IMR-90 (cell line): Measurements from ENCODE around the gene ULK2. TPM values are rescaled to one million over a fixed set of nuclear protein-coding genes. Genes with fewer than 3 reads are reported as not detected.

Experiments
- ATAC-seq: fragments of 200-7000 bp; cut with Tn5 transposase; 2 replicates; pipeline ENCODE4 v1.9.1; 2020; ENCODE audit warnings: low read depth, mild to moderate bottlenecking, moderate library complexity
- BruUV-seq: library from RNA; stranded (reverse); fragments of 400-500 nt; replicated peaks from 2 replicates; lab custom pipeline; 2021; lab: Mats Ljungman, UMichigan
- CTCF ChIA-PET: fragments of 300-600 bp; formaldehyde crosslinking; extraction: SDS; loops from one replicate; lab custom pipeline; 2021; ENCODE audit warnings: antibody characterized with exemption; lab: Yijun Ruan, JAX
- POLR2A ChIA-PET: fragments of 300-600 bp; sonication (Branson Sonifier 250); formaldehyde crosslinking; loops from one replicate; lab custom pipeline; 2022; ENCODE audit warnings: antibody characterized with exemption; ENCODE audit not compliant: unreplicated experiment; lab: Charles Lee
- DNase-seq: peaks from one replicate; pipeline ENCODE4 v3.0.0; 2013
- H2AFZ ChIP-seq: replicated peaks from 2 replicates; pipeline ENCODE3; 2013; ENCODE audit warnings: low read length, mild to moderate bottlenecking; ENCODE audit not compliant: poor library complexity
- H2AK5ac ChIP-seq: 2 replicates; pipeline ENCODE4 v1.6.1; 2013; ENCODE audit warnings: low read depth, low read length, inconsistent platforms
- H2AK9ac ChIP-seq: replicated peaks from 2 replicates; pipeline ENCODE3; 2013; ENCODE audit warnings: mild to moderate bottlenecking, low read depth, low read length, moderate library complexity; ENCODE audit not compliant: poor library complexity
- H2BK120ac ChIP-seq: 2 replicates; pipeline ENCODE4 v1.6.1; 2013; ENCODE audit warnings: low read depth, low read length, inconsistent platforms
- H2BK15ac ChIP-seq: 3 replicates; pipeline ENCODE4 v1.6.1; 2013; ENCODE audit warnings: low read depth, low read length, inconsistent platforms
- H2BK20ac ChIP-seq: 2 replicates; pipeline ENCODE4 v1.6.1; 2013; ENCODE audit warnings: low read depth, mild to moderate bottlenecking, inconsistent platforms, low read length, moderate library complexity
- H2BK5ac ChIP-seq: 2 replicates; pipeline ENCODE4 v1.6.1; 2013; ENCODE audit warnings: mild to moderate bottlenecking, low read depth, low read length, inconsistent platforms; ENCODE audit not compliant: poor library complexity, severe bottlenecking
- H3K14ac ChIP-seq: replicated peaks from 2 replicates; pipeline ENCODE4 v1.6.1; 2013; ENCODE audit warnings: low read depth, low read length, inconsistent platforms
- H3K18ac ChIP-seq: 2 replicates; pipeline ENCODE4 v1.6.1; 2013; ENCODE audit warnings: low read depth, low read length, control low read depth
- H3K23ac ChIP-seq: 2 replicates; pipeline ENCODE4 v1.6.1; 2013; ENCODE audit warnings: low read depth, low read length, inconsistent platforms
- H3K27ac ChIP-seq: 2 replicates; pipeline ENCODE4 v1.5.1; 2013; ENCODE audit warnings: mild to moderate bottlenecking, control low read depth, low read length; ENCODE audit not compliant: insufficient read depth
- H3K27me3 ChIP-seq: 2 replicates; pipeline ENCODE4 v1.6.1; 2013; ENCODE audit warnings: low read length; ENCODE audit not compliant: control insufficient read depth, insufficient read depth
- H3K36me3 ChIP-seq: 2 replicates; pipeline ENCODE4 v1.6.1; 2013; ENCODE audit warnings: low read length, mixed read lengths; ENCODE audit not compliant: control insufficient read depth, insufficient read depth
- H3K4ac ChIP-seq: 2 replicates; pipeline ENCODE4 v1.6.1; 2013; ENCODE audit warnings: low read depth, low read length, inconsistent platforms
- H3K4me1 ChIP-seq: 2 replicates; pipeline ENCODE4 v1.6.1; 2013; ENCODE audit warnings: low read length, mixed read lengths; ENCODE audit not compliant: control insufficient read depth, insufficient read depth
- H3K4me2 ChIP-seq: 2 replicates; pipeline ENCODE4 v1.6.1; 2013; ENCODE audit warnings: low read depth, mild to moderate bottlenecking, control low read depth, low read length, moderate library complexity
- H3K4me3 ChIP-seq: 2 replicates; pipeline ENCODE4 v1.5.1; 2013; ENCODE audit warnings: low read depth, mild to moderate bottlenecking, control low read depth, low read length, moderate library complexity; ENCODE audit not compliant: insufficient read depth
- H3K56ac ChIP-seq: 2 replicates; pipeline ENCODE4 v1.6.1; 2013; ENCODE audit warnings: low read length, inconsistent platforms; ENCODE audit not compliant: insufficient read depth; ENCODE audit errors: extremely low read depth
- H3K79me1 ChIP-seq, 2 experiments: 2 replicates each; pipeline ENCODE4 v1.6.1; 2013; ENCODE audit warnings: low read length in 2 of 2, inconsistent platforms in 1 of 2, low read depth in 1 of 2
- H3K9ac ChIP-seq: 2 replicates; pipeline ENCODE4 v1.6.1; 2013; ENCODE audit warnings: low read depth, low read length, control low read depth
- H3K9me1 ChIP-seq: 2 replicates; pipeline ENCODE4 v1.6.1; 2013; ENCODE audit warnings: low read length, inconsistent platforms; ENCODE audit not compliant: insufficient read depth
- H3K9me3 ChIP-seq: 2 replicates; pipeline ENCODE4 v1.6.1; 2013; ENCODE audit warnings: low read length; ENCODE audit not compliant: control insufficient read depth, insufficient read depth
- H4K20me1 ChIP-seq: 2 replicates; pipeline ENCODE4 v1.6.1; 2013; ENCODE audit warnings: low read length, inconsistent platforms; ENCODE audit not compliant: insufficient read depth
- H4K5ac ChIP-seq: 2 replicates; pipeline ENCODE4 v1.6.1; 2013; ENCODE audit warnings: mild to moderate bottlenecking, low read depth, low read length, control low read depth
- H4K8ac ChIP-seq, 2 experiments: 2 replicates each; pipeline ENCODE4 v1.6.1; 2013; ENCODE audit warnings: low read depth in 2 of 2, low read length in 2 of 2, control low read depth in 1 of 2, inconsistent platforms in 1 of 2
- H4K91ac ChIP-seq: 2 replicates; pipeline ENCODE4 v1.6.1; 2013; ENCODE audit warnings: low read depth, low read length, inconsistent platforms; ENCODE audit not compliant: insufficient read depth
- CEBPB ChIP-seq: IDR thresholded peaks from 2 replicates; pipeline ENCODE4 v1.6.1; 2012; ENCODE audit warnings: low read depth, low read length, improper control_type of control experiment
- CHD1 ChIP-seq: IDR thresholded peaks from 2 replicates; pipeline ENCODE4 v1.6.1; 2012; ENCODE audit warnings: low read depth, low read length, improper control_type of control experiment
- FOS ChIP-seq: fragments of 150-350 bp; IDR thresholded peaks from 2 replicates; pipeline ENCODE4 v1.6.1; 2016; ENCODE audit warnings: low read depth, low read length
- MAFK ChIP-seq: IDR thresholded peaks from 2 replicates; pipeline ENCODE4 v1.6.1; 2012; ENCODE audit warnings: low read depth, low read length, improper control_type of control experiment
- MAZ ChIP-seq: IDR thresholded peaks from 2 replicates; pipeline ENCODE4 v1.6.1; 2012; ENCODE audit warnings: low read depth, mild to moderate bottlenecking, low read length, improper control_type of control experiment, moderate library complexity, borderline replicate concordance
- MXI1 ChIP-seq: IDR thresholded peaks from 2 replicates; pipeline ENCODE4 v1.6.1; 2012; ENCODE audit warnings: low read depth, mild to moderate bottlenecking, low read length, moderate library complexity, borderline replicate concordance
- NFE2L2 ChIP-seq: fragments of 150-350 bp; IDR thresholded peaks from 2 replicates; pipeline ENCODE4 v1.6.1; 2016; ENCODE audit warnings: low read depth, mild to moderate bottlenecking, low read length
- POLR2A ChIP-seq: IDR thresholded peaks from 2 replicates; pipeline ENCODE4 v1.6.1; 2012; ENCODE audit warnings: mild to moderate bottlenecking, low read depth, low read length
- RAD21 ChIP-seq: IDR thresholded peaks from 2 replicates; pipeline ENCODE4 v1.6.1; 2012; ENCODE audit warnings: low read length, improper control_type of control experiment
- RCOR1 ChIP-seq: IDR thresholded peaks from 2 replicates; pipeline ENCODE4 v1.6.1; 2012; ENCODE audit warnings: mild to moderate bottlenecking, low read length, improper control_type of control experiment; ENCODE audit not compliant: insufficient replicate concordance
- SMC3 ChIP-seq: fragments of 150-350 bp; IDR thresholded peaks from 2 replicates; pipeline ENCODE4 v1.6.1; 2016; ENCODE audit warnings: low read depth, mild to moderate bottlenecking, antibody characterized with exemption, low read length, moderate library complexity
- WGBS, 2 experiments: methylation state at CpG; one replicate each; pipeline versions ENCODE4 v1.1.5 to v1.1.7; 2013; ENCODE audit warnings: missing lambda C conversion rate in 2 of 2; ENCODE audit not compliant: insufficient read length in 1 of 2; ENCODE audit errors: extremely low coverage in 2 of 2; 5-methylcytosine and 5-hydroxymethylcytosine counted together
- dilution Hi-C: fragments of 300-500 bp; cut with HindIII; formaldehyde crosslinking; loops from one replicate; pipeline ENCODE4 v1.14.3; 2018; ENCODE audit warnings: low sequenced_read_pairs; ENCODE audit not compliant: unreplicated experiment
- in situ Hi-C: fragments of 300-500 bp; cut with MboI; formaldehyde crosslinking; loops from 3 replicates; pipeline ENCODE4 v1.14.3; 2019; ENCODE audit warnings: low sequenced_read_pairs, inconsistent platforms, mixed read lengths
- intact Hi-C: fragments of 100-400 bp; cut with micrococcal nuclease; formaldehyde crosslinking; loops from 2 replicates; pipeline ENCODE4 v1.10.0; 2022
- polyA plus RNA-seq, 3 experiments: library from polyadenylated mRNA; depleted of rRNA; stranded (reverse); fragments of >200 nt; gene quantifications; 2 replicates each; pipeline ENCODE4 v1.2.3, GENCODE V29; 2012; ENCODE audit warnings: low replicate concordance in 1 of 3
- total RNA-seq: library from RNA; depleted of rRNA; stranded (reverse); fragments of >200 nt; gene quantifications from 2 replicates; pipeline ENCODE4 v1.2.3, GENCODE V29; 2012
- TF ChIP-seq, protein P1 (sequence below): fragments of 150-350 bp; IDR thresholded peaks from 2 replicates; pipeline ENCODE4 v1.6.1; 2016; ENCODE audit warnings: low read depth, mild to moderate bottlenecking, low read length, moderate library complexity, borderline replicate concordance
- TF ChIP-seq, protein P2 (sequence below): fragments of 150-350 bp; IDR thresholded peaks from 2 replicates; pipeline ENCODE4 v1.6.1; 2017; ENCODE audit warnings: mild to moderate bottlenecking, antibody characterized with exemption, low read length, low read depth
- TF ChIP-seq, protein P3 (sequence below): conservative IDR thresholded peaks from 2 replicates; pipeline ENCODE4 v1.5.1; 2012; ENCODE audit warnings: mild to moderate bottlenecking, low read depth, low read length, improper control_type of control experiment

ULK2 gene
- total and polyA plus RNA-seq, 2 of the 4 experiments (the other 2 are of a cell fraction) = 8.9 to 10.8 TPM

GRCh38 chr17:19755392-19755791, 112.3 kb downstream of the ULK2 start:
- Histone ChIP-seq H4K91ac (no peak overlapping the region), H3K14ac (no peak overlapping the region), H3K18ac (no peak overlapping the region), H4K5ac (no peak overlapping the region), H3K27me3 (peaks cover 37% of the 10 kb centered on the region), H3K9ac (no peak overlapping the region), H3K27ac (no peak overlapping the region), H2AFZ (no peak overlapping the region), H2BK20ac (no peak overlapping the region), H2BK15ac (no peak overlapping the region), H2BK5ac (no peak overlapping the region), H2AK5ac (no peak overlapping the region), H3K56ac (no peak overlapping the region), H3K36me3 (no peaks in the 10 kb centered on the region), H3K4ac (no peak overlapping the region), H4K8ac (no peak overlapping the region), H3K9me3 (no peaks in the 10 kb centered on the region), H3K9me1 (0 out of 2 replicates have a peak, but pooled peaks cover 4% of the 10 kb centered on the region), H3K4me2 (no peak overlapping the region), H4K20me1 (no peaks in the 10 kb centered on the region; the same call in 1 of the 2 replicates), H2AK9ac (no peak overlapping the region), H2BK120ac (no peak overlapping the region), H3K79me1 (no peaks in the 10 kb centered on the region), H3K4me1 (peaks cover 4% of the 10 kb centered on the region), H3K23ac (no peak overlapping the region), H3K4me3 (no peak overlapping the region)
- intact Hi-C loops (no loop called here), in situ Hi-C loops (no loop called here), dilution Hi-C loops (no loop called here)
- ChIA-PET CTCF (interaction anchor here (0.9 kb wide), 1 partner anchor 106 kb away, joined by 3 read pairs; no protein-coding TSS in a partner anchor), POLR2A (no interaction called here)
- DNase-seq = no peak
- no peak for ATAC-seq
- BruUV-seq = no TSS peak
- TF ChIP-seq RAD21 (no peak), POLR2A (no peak), RCOR1 (no peak), MXI1 (no peak), SMC3 (no peak), FOS (no peak), NFE2L2 (no peak), CHD1 (no peak), MAFK (no peak), MAZ (no peak), CEBPB (no peak)
- TF ChIP-seq, protein P1, sequence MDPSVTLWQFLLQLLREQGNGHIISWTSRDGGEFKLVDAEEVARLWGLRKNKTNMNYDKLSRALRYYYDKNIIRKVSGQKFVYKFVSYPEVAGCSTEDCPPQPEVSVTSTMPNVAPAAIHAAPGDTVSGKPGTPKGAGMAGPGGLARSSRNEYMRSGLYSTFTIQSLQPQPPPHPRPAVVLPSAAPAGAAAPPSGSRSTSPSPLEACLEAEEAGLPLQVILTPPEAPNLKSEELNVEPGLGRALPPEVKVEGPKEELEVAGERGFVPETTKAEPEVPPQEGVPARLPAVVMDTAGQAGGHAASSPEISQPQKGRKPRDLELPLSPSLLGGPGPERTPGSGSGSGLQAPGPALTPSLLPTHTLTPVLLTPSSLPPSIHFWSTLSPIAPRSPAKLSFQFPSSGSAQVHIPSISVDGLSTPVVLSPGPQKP = no peak
- TF ChIP-seq, protein P2, sequence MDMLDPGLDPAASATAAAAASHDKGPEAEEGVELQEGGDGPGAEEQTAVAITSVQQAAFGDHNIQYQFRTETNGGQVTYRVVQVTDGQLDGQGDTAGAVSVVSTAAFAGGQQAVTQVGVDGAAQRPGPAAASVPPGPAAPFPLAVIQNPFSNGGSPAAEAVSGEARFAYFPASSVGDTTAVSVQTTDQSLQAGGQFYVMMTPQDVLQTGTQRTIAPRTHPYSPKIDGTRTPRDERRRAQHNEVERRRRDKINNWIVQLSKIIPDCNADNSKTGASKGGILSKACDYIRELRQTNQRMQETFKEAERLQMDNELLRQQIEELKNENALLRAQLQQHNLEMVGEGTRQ = no peak
- TF ChIP-seq, protein P3, sequence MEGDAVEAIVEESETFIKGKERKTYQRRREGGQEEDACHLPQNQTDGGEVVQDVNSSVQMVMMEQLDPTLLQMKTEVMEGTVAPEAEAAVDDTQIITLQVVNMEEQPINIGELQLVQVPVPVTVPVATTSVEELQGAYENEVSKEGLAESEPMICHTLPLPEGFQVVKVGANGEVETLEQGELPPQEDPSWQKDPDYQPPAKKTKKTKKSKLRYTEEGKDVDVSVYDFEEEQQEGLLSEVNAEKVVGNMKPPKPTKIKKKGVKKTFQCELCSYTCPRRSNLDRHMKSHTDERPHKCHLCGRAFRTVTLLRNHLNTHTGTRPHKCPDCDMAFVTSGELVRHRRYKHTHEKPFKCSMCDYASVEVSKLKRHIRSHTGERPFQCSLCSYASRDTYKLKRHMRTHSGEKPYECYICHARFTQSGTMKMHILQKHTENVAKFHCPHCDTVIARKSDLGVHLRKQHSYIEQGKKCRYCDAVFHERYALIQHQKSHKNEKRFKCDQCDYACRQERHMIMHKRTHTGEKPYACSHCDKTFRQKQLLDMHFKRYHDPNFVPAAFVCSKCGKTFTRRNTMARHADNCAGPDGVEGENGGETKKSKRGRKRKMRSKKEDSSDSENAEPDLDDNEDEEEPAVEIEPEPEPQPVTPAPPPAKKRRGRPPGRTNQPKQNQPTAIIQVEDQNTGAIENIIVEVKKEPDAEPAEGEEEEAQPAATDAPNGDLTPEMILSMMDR = no peak
- 63% methylated on average over 1 of the region's 6 CpGs; no CpG with 5 or more reads in 1 of the 2 experiments for WGBS, 2 experiments
